Measurements from ENCODE around the gene LPP.

GRCh38 chr3:188219147-188219546 lies 65.2 kb downstream of the LPP start:
- no peak for TF ChIP-seq CTCF (IDR thresholded peaks at IDR 0.05; ENCODE audit: low read length)
- no peak for TF ChIP-seq EZH2 (IDR thresholded peaks at IDR 0.05; ENCODE audit: borderline replicate concordance, low read length)
